GM19240 (cell line): ENCODE measurements around the gene NPAS1.

Experiments used
- DNase-seq: peaks from one replicate; pipeline ENCODE4 v3.0.0; 2011; ENCODE audit warnings: low spot score; ENCODE audit not compliant: insufficient read length

Gene NPAS1, protein sequence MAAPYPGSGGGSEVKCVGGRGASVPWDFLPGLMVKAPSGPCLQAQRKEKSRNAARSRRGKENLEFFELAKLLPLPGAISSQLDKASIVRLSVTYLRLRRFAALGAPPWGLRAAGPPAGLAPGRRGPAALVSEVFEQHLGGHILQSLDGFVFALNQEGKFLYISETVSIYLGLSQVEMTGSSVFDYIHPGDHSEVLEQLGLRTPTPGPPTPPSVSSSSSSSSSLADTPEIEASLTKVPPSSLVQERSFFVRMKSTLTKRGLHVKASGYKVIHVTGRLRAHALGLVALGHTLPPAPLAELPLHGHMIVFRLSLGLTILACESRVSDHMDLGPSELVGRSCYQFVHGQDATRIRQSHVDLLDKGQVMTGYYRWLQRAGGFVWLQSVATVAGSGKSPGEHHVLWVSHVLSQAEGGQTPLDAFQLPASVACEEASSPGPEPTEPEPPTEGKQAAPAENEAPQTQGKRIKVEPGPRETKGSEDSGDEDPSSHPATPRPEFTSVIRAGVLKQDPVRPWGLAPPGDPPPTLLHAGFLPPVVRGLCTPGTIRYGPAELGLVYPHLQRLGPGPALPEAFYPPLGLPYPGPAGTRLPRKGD

GRCh38 chr19:47019431-47020041 is at the start of gene NPAS1:
Gene NPAS1, plus strand, starts transcription at chr19:47019837. Its CDS starts 1,211 bp downstream, at chr19:47021048.
- no peak for DNase-seq

- DNase-seq, result no peak
Observed at GRCh38 chr19:46970815-46971214, 48.8 kb upstream of the NPAS1 start.

DNA sequence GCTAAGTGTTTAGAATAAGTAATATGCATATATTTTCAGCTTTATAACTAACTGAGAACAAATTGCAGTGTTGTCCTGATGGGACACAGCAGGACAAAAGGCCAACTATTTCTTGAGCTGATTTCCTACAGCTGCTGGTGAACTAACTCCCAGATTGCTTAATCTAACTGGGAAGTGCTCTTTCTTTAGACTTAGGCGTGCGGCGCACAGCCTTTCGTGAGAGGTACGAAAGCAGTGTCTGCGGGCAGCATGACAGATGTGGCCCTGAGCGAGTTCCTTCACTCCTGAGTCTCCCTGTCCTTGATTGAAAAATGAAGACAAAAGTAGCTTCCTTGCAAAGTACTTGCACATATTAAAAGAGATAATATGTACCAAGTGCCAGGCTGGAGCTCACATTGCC is 47.3 kb upstream of the NPAS1 start:
- no peak for DNase-seq

GRCh38 chr19:46974181-46974580 is 45.5 kb upstream of the NPAS1 start:
- DNase-seq, result no peak

GRCh38 chr19:46975011-46975924 is 44.4 kb upstream of the NPAS1 start:
- DNase-seq, result no peak

DNA sequence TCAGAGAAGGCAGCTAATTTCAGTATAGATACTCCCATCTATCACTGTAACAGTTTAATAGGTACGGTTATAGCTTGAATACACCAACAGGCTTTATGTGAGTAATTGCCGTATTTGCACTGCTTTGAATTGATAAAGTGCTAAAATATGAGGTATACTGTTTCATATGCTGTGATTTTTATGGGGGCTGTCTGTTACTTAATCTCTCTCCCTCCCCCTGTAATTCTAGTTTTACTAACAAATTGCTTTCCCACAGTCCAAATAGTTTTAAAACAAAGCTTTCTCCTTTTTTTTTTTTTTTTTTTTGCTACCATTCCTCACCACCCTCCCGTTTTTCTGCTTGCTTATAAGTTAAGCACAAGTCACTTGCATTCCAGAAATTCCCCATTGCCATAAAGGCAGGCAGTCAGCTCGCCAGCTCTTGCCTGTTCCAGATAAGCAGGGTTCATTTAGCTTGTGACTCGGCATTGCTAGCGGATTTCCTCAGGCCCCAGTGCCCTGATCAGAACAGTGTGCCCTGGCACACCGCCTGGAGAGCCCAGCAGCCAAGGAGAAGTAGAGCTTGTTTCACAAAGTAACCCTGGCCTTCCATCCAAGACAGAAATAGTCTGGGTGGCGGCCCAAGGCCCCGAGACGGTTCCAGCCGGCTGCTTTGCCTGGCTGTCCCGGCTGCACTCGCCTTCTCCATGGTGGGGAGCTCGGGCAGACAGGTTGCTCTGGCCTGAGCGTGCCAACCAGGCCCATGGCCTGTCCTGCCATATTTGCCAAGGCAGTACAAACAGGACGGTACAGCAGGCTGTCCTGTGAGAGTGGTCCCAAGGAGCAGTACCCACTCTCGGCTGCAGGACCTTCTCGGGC is 43.5 kb upstream of the NPAS1 start:
- no peak for DNase-seq

DNA sequence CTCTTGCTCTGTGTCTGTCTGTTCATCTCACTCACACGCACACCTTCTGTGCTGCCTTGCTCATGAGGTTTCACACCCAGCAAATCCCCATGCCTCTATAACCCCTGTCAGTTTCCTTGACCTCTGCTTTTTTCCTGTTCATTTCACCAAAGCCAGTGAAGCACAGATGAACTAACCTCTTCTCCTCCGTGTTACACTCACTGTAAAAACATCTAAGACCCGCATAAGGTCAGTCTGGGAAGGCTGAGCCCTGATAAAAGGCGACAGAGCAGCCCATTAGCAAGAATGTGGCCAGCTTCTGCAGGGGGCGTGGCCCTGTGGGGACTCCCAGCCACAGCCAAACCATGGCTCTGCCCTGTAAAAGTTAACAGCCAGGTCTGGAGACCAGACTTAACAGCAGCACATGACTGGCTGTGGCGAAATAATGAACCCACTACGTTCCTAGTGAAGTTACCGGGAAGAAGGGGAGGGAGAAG is 42.8 kb upstream of the NPAS1 start:
- DNase-seq, result no peak

DNA sequence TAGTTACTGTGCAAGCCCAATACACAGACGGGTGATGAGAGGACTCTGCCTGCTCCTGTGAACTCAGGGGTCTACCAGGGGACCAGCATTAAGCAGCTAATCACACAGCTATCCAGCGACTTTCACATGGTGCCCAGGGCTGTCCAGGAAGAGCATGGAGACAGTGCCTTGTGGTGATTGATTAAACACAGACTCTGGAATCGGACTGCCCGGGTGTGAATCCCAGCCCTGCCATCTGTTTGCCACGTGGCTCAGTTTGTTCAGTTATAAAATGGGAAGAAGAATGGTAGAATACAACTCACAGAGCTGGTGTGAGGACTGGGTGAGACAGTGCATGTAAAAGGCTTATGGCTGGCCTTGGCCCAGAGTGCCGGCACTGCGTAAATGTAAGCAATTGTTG is 42.1 kb upstream of the NPAS1 start:
- DNase-seq, result no peak

DNA sequence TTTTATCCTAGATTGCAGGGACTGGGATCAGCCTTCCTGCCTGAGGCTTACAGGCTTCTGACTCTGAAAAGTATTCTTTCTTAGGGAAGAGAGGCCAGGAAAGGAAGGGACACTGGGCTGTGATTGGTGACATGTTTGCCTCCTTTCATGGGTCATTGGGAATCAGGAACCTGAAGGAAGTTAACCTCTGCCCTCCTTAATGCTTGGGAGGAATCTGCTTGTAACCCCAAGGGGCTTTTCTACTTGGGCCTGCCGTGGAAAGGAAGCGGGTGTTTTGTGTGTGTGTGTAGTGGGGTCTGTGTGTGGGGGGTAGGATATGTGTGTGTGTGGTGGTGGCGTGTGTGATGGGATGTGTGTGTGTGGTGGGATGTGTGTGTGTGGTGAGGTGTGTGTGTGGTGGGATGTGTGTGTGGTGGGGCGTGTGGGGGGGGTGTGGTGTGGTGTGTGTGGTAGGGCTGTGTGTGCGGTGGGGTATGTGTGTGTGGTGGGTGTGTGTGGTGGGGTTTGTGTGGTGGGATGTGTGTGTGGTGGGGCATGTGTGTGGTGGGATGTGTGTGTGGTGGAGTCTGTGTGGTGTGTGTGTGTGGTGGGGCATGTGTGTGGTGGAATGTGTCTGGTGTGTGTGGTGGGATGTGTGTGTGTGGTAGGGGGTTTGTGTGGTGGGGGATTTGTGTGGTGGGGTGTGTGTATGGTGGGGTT is 41.3 kb upstream of the NPAS1 start:
- no peak for DNase-seq

DNA sequence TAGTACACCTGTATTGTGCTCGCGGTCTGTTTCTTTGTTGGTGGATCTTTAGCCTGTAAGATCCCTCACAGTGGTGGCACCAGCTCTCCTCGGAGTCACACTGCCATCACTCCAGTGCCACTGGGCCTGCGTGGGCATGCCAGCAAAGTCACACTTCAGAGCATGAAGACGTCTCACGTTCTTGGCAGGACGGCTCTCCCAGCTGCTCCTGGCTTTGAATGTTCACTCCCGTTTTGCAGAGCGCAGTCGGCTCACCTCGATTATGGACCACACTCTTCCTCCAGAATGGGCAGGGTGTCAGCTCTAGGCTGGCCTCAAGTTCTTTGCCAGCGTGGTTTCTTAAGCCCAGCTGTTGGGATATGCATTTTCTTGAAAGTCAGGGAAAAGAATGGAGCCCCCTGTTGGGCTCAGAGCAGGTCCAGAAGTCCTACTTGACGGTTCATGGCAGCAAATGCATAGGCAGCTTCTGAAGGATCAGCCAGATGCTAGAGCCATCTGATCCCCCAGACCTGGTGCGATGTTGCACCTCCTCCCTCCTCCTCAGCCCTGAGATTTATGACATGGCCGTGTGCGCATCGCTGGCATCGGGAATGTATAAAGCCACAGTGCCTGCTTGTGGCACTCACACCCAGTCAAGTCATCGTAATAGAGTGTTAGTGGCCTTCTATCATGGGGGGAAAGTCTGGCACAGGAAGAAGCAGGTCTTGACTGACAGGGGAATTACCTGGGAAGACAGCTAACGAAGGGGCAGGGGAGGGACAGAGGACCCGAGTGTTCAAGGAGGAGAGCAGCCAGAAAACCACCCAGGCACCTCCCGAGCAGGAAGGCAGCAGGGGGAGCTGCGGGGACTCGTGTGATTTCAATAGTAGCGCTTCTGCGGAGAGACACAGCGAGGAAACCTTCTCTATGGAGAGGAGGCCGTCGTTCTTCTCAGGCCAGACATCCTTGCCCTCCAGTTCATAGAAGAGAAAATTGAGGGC is 40.2 kb upstream of the NPAS1 start:
- no peak for DNase-seq

- no peak for DNase-seq
Observed at GRCh38 chr19:46980761-46981160, 38.9 kb upstream of the NPAS1 start.

DNA sequence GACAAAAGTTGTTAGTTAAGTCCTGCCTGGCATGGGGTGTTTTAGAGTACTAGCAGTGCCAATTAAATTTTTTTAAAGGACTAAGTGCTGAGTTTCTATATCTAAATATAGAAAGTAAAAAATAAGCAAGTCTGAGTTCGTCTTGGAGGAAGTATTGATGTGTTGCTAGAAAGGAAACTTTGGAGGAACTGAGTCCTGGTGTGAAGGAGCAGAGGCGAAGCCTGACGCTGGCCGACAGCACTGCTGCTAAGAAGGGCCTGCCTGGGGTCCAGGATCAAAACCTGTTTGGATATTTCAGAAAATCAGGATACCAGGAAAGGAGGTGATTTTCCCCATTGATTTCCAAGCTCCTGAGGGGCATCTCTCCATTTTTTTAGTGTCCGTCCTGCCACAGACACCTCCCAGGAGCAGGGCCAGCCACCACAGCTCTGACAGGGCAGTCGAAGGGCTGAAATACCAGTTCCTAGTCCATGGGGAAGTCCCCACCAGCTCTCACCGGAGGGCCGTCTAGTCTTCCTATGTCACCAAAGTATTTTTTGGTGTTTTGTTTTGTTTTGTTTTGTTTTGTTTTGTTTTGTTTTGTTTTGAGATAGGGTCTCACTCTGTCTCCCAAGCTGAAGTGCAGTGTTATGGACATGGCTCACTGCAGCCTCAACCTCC is 38.2 kb upstream of the NPAS1 start:
- no peak for DNase-seq

DNA sequence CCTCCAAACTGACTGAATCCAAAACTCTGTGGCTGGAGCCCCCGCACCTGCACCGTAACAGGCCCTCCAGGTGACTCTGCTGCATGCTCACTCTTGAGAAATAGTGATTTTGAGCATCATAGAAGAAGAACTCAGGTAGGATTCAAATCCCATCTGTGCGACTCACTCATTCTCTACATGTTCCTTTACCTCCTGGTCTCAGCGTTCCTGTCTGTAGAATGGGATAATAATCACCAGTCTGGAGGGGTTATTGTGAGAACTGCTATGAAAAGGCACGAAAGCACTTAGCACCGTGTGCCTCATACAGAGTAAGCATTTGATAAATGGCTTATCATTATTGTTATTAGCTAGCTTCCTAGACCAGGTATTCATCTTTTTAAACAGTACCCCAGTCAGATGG is 36.5 kb upstream of the NPAS1 start:
- DNase-seq, result no peak

GRCh38 chr19:46984077-46985010 is 35.3 kb upstream of the NPAS1 start:
- no peak for DNase-seq

- no peak for DNase-seq
Observed at GRCh38 chr19:46985542-46986415, 33.9 kb upstream of the NPAS1 start.

- no peak for DNase-seq
Observed at GRCh38 chr19:46988614-46989230, 30.9 kb upstream of the NPAS1 start.
